MM.1S (cell line): ENCODE data around the gene VWA7.
"Not testable (repeated sequence)": the region's sequence is repeated elsewhere in the genome, so short reads cannot be mapped to it uniquely, and the experiment has no call there.

Source experiments
- DNase-seq: peaks from one replicate; pipeline ENCODE4 v3.0.0-alpha.2; 2015
- H2AFZ ChIP-seq: fragments of 300-600 bp; sonication (generic); 2 replicates; pipeline ENCODE4 v1.6.0; 2016; ENCODE audit warnings: antibody characterized with exemption, low read length
- H3F3A ChIP-seq: fragments of 300-600 bp; sonication (generic); 2 replicates; pipeline ENCODE4 v1.6.1; 2016; ENCODE audit warnings: mild to moderate bottlenecking, antibody characterized with exemption, low read length, moderate library complexity, mixed read lengths; ENCODE audit not compliant: insufficient read depth
- H3K27ac ChIP-seq: fragments of 300-600 bp; sonication (generic); 2 replicates; pipeline ENCODE4 v1.5.1; 2016; ENCODE audit warnings: mild to moderate bottlenecking, low read length
- H3K27me3 ChIP-seq: fragments of 300-600 bp; sonication (generic); replicated peaks from 2 replicates; pipeline ENCODE4 v1.6.0; 2016; ENCODE audit warnings: low read length; ENCODE audit not compliant: insufficient read depth
- H3K36me3 ChIP-seq: fragments of 300-600 bp; sonication (generic); replicated peaks from 2 replicates; pipeline ENCODE4 v1.6.1; 2016; ENCODE audit warnings: mild to moderate bottlenecking, low read length, mixed read lengths; ENCODE audit not compliant: insufficient read depth
- H3K4me1 ChIP-seq: fragments of 300-600 bp; sonication (generic); 2 replicates; pipeline ENCODE4 v1.6.1; 2016; ENCODE audit warnings: low read length, mixed read lengths
- H3K4me2 ChIP-seq: fragments of 300-600 bp; sonication (generic); 2 replicates; pipeline ENCODE4 v1.6.0; 2016; ENCODE audit warnings: low read depth, low read length
- H3K4me3 ChIP-seq: fragments of 300-600 bp; sonication (generic); 2 replicates; pipeline ENCODE4 v1.5.1; 2016; ENCODE audit warnings: low read length, mixed read lengths
- H3K79me2 ChIP-seq: fragments of 300-600 bp; sonication (generic); 2 replicates; pipeline ENCODE4 v1.6.1; 2016; ENCODE audit warnings: mixed run types, low read length, mixed read lengths
- H3K9ac ChIP-seq: fragments of 300-600 bp; sonication (generic); 2 replicates; pipeline ENCODE4 v1.6.1; 2016; ENCODE audit warnings: low read length, mixed read lengths
- H3K9me2 ChIP-seq: fragments of 300-600 bp; sonication (generic); replicated peaks from 2 replicates; pipeline ENCODE4 v1.6.1; 2016; ENCODE audit warnings: mild to moderate bottlenecking, low read length, mixed read lengths; ENCODE audit not compliant: insufficient read depth
- H3K9me3 ChIP-seq: fragments of 300-600 bp; sonication (generic); replicated peaks from 2 replicates; pipeline ENCODE4 v1.6.1; 2016; ENCODE audit warnings: mild to moderate bottlenecking, low read length, mixed read lengths; ENCODE audit not compliant: insufficient read depth
- H4K20me1 ChIP-seq: fragments of 300-600 bp; sonication (generic); 2 replicates; pipeline ENCODE4 v1.6.1; 2016; ENCODE audit warnings: mild to moderate bottlenecking, low read length, moderate library complexity, mixed read lengths; ENCODE audit not compliant: insufficient read depth
- CTCF ChIP-seq: fragments of 300-600 bp; sonication (generic); IDR thresholded peaks from 2 replicates; pipeline ENCODE4 v1.5.1; 2016; ENCODE audit warnings: antibody characterized with exemption, low read length, mixed read lengths
- EZH2 ChIP-seq: fragments of 300-600 bp; sonication (generic); optimal IDR thresholded peaks from 2 replicates; pipeline ENCODE3; 2017; ENCODE audit warnings: low read depth, mild to moderate bottlenecking, antibody characterized with exemption, low read length, mixed read lengths
- EZH2phosphoT487 ChIP-seq: fragments of 300-600 bp; sonication (generic); IDR thresholded peaks from 2 replicates; pipeline ENCODE4 v1.6.1; 2018; ENCODE audit warnings: antibody characterized with exemption, low read length

The VWA7 gene

GRCh38 chr6:31806470-31807272, 29.5 kb upstream of the VWA7 start, which contains the start of gene LSM2:
LSM2 (minus strand) TSS chr6:31806966; CDS start chr6:31806757, 209 bp downstream.
- H4K20me1 ChIP-seq, result no peaks in the 10 kb centered on the region
- H3K4me2 ChIP-seq, result peak within 1 kb of the TSS; percentile 73
- peak; percentile 93 for DNase-seq
- H3K9me3 ChIP-seq, result no peaks in the 10 kb centered on the region
- peak within 1 kb of the TSS; percentile 81 for H3K9ac ChIP-seq
- H3K4me1 ChIP-seq, result peaks cover 9% of the 10 kb centered on the region
- TF ChIP-seq CTCF, result peak; percentile 36; the same call in 1 of the 2 replicates
- TF ChIP-seq EZH2, result no peak
- no peaks in the 10 kb centered on the region for H3F3A ChIP-seq
- no peaks in the 10 kb centered on the region for H3K27me3 ChIP-seq
- H3K27ac ChIP-seq, result peak within 1 kb of the TSS; percentile 77
- peak within 1 kb of the TSS; percentile 73 for H3K4me3 ChIP-seq
- no peaks in the 10 kb centered on the region for H3K36me3 ChIP-seq
- peaks cover 36% of the 10 kb centered on the region for H3K79me2 ChIP-seq
- H3K9me2 ChIP-seq, result no peaks in the 10 kb centered on the region
- peak within 1 kb of the TSS; percentile 32 for H2AFZ ChIP-seq

GRCh38 chr6:31805939-31806469, 28.9 kb upstream of the VWA7 start:
- DNase-seq, result no peak
- H3K27me3 ChIP-seq, result no peaks in the 10 kb centered on the region
- peaks cover 40% of the 10 kb centered on the region for H3K79me2 ChIP-seq
- H3K9ac ChIP-seq, result peak overlapping the region; percentile 81
- H3K9me3 ChIP-seq, result no peaks in the 10 kb centered on the region
- H3K27ac ChIP-seq, result peak overlapping the region; percentile 77; the same call in 1 of the 2 replicates
- no peaks in the 10 kb centered on the region for H3K36me3 ChIP-seq
- H3K4me2 ChIP-seq, result peak overlapping the region; percentile 73
- peak overlapping the region; percentile 73 for H3K4me3 ChIP-seq
- H2AFZ ChIP-seq, result peak overlapping the region; percentile 32
- no peaks in the 10 kb centered on the region for H4K20me1 ChIP-seq
- TF ChIP-seq CTCF (no peak), EZH2 (no peak), EZH2phosphoT487 (no peak)
- no peaks in the 10 kb centered on the region for H3K9me2 ChIP-seq
- no peaks in the 10 kb centered on the region for H3F3A ChIP-seq
- H3K4me1 ChIP-seq, result peaks cover 5% of the 10 kb centered on the region; the same call in 1 of the 2 replicates

GRCh38 chr6:31801031-31801927, 24.2 kb upstream of the VWA7 start:
- H3K9me3 ChIP-seq, H3K9me2 ChIP-seq, H3K4me3 ChIP-seq, H3K4me1 ChIP-seq, H3K27ac ChIP-seq, H2AFZ ChIP-seq, H4K20me1 ChIP-seq, H3K36me3 ChIP-seq, H3K27me3 ChIP-seq, H3K9ac ChIP-seq, H3K4me2 ChIP-seq, DNase-seq: not testable (repeated sequence)
- peaks cover 11% of the 10 kb centered on the region for H3F3A ChIP-seq
- H3K79me2 ChIP-seq, result peaks cover 36% of the 10 kb centered on the region
